ENCODE data around the gene ACAD8.
"Not testable (repeated sequence)": the region's sequence is repeated elsewhere in the genome, so short reads cannot be mapped to it uniquely, and the experiment has no call there.

Gene ACAD8

GRCh38 chr11:134248910-134249480, 4.4 kb upstream of the ACAD8 start:
- TF ChIP-seq CTCF (IDR thresholded peaks at IDR 0.05; ENCODE audit: low read depth, low read length), result no peak
- DNase-seq (ENCODE audit: extremely low read depth, low read depth), result no peak

GRCh38 chr11:134250246-134250645, 3.1 kb upstream of the ACAD8 start:
- DNase-seq (ENCODE audit: extremely low read depth, low read depth), result no peak
- TF ChIP-seq CTCF (IDR thresholded peaks at IDR 0.05; ENCODE audit: low read depth, low read length), result no peak

GRCh38 chr11:134250675-134251074, 2.7 kb upstream of the ACAD8 start:
- DNase-seq (ENCODE audit: extremely low read depth, low read depth), result no peak

GRCh38 chr11:134252346-134253187, 801 bp upstream of the ACAD8 start:
- TF ChIP-seq CTCF (IDR thresholded peaks at IDR 0.05; ENCODE audit: low read depth, low read length), result no peak
- no peak for DNase-seq (ENCODE audit: extremely low read depth, low read depth)

More at GRCh38 chr11:134250675-134251074, 2.7 kb upstream of the ACAD8 start:
- TF ChIP-seq CTCF (IDR thresholded peaks at IDR 0.05; ENCODE audit: low read depth, low read length), result no peak

GRCh38 chr11:134254433-134255183, 1.2 kb downstream of the ACAD8 start:
- TF ChIP-seq CTCF (IDR thresholded peaks at IDR 0.05; ENCODE audit: low read depth, low read length), result no peak
- no peak for DNase-seq (ENCODE audit: extremely low read depth, low read depth)

- not testable (repeated sequence) for DNase-seq (ENCODE audit: extremely low read depth, low read depth)
Measured at GRCh38 chr11:134255184-134255561, 1.8 kb downstream of the ACAD8 start.

GRCh38 chr11:134257101-134257500, 3.7 kb downstream of the ACAD8 start:
- TF ChIP-seq CTCF (IDR thresholded peaks at IDR 0.05; ENCODE audit: low read depth, low read length), result no peak
- DNase-seq (ENCODE audit: extremely low read depth, low read depth), result no peak
